KOPT-K1 (cell line): ENCODE results near the gene CPE.
"Not testable (repeated sequence)": the region's sequence is repeated elsewhere in the genome, so short reads cannot be mapped to it uniquely, and the experiment has no call there.

Experiments used
- H3K27ac ChIP-seq: fragments of 200-600 bp; sonication (generic); 2 replicates; pipeline ENCODE4 v1.5.1; 2016; ENCODE audit warnings: antibody characterized with exemption, mild to moderate bottlenecking, low read depth, low read length; ENCODE audit not compliant: poor library complexity, severe bottlenecking
- H3K36me3 ChIP-seq: fragments of 200-600 bp; sonication (generic); 2 replicates; pipeline ENCODE4 v1.5.1; 2017; ENCODE audit warnings: antibody characterized with exemption, mild to moderate bottlenecking, low read length, moderate library complexity; ENCODE audit not compliant: insufficient read depth
- H3K9me3 ChIP-seq: fragments of 200-600 bp; sonication (generic); 2 replicates; pipeline ENCODE4 v1.5.1; 2017; ENCODE audit warnings: antibody characterized with exemption, low read length, mild to moderate bottlenecking; ENCODE audit not compliant: insufficient read depth, poor library complexity, severe bottlenecking

Gene CPE

GRCh38 chr4:165477799-165478198 lies 99.0 kb downstream of the CPE start:
- H3K9me3 ChIP-seq = peaks cover 28% of the 10 kb centered on the region
- H3K36me3 ChIP-seq = no peaks in the 10 kb centered on the region
- no peak overlapping the region for H3K27ac ChIP-seq

DNA sequence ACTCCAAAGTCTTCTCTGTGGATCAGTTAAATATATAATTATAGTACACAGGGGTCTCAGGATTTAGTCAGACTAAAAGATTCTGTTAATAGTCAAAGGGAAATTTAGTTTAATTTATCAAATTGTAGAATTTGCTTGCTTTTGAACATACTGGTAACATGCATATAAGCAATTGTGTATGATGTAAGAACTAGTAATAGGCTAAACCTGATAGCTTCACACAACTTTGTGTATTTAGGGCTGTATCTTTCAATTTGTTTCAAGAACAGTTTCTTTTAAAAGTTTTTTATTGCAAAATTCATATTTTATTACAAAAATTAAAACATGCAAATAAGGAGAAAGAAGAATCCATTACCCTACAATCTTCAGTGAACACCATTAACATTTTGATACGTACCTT lies 99.5 kb downstream of the CPE start:
- Histone ChIP-seq H3K27ac (no peak overlapping the region), H3K9me3 (peaks cover 23% of the 10 kb centered on the region), H3K36me3 (no peaks in the 10 kb centered on the region)

DNA sequence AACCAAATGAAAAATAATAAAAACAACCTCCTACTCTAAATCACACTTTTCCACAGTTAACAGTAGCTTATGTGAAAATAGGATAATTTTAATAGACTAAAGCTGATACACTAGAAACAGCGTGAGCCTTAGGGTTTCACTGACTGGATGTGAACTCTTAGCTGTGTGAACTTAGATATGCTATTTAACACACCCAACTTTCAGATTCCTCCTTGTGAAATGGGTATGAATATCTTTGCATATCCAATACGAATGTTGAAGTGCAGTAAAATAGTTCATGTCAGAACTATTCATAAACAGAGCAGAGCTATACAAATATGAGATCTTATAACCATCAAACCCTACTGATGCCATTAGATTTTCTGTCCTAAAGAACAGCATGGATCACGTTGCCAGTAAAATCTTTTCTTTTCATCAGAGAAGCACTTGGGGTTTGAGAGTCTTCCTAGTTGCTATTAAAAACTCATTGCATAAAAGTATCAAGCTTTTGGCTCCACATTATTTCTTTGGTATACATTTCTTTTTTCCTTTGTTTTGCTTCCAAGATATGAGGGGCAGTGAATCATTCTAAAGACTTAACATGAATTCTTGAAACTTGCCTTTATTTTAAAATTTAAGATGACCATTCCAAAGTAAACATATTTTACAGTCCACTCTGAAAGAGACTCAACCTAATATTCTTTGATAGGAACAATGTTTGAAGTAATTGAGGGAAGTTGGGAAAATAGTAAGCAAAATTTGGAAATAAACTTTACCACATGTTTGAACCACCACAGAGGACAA lies 102.4 kb downstream of the CPE start:
- Histone ChIP-seq H3K27ac (no peak overlapping the region), H3K9me3 (no peaks in the 10 kb centered on the region), H3K36me3 (no peaks in the 10 kb centered on the region)

DNA sequence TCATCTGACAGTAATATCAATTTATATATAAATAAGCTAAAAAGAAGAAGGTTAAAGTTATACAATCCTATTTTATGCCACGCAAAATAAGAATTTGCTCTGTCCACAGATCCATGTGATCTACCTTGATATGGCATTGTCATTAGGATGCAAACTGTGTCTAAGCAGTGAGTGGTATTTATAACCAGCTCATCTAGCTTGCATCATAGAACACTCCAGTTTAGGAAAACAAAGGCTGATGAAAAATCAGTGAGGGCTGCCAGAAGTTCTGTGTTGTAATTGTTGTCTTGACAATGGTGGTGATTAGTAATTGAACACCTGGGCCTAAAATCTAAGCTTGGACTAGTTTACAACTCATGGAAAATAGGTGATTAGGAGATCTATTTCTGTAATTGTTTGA lies 111.0 kb downstream of the CPE start:
- no peak overlapping the region for H3K27ac ChIP-seq
- H3K36me3 ChIP-seq = no peaks in the 10 kb centered on the region
- no peaks in the 10 kb centered on the region for H3K9me3 ChIP-seq

DNA sequence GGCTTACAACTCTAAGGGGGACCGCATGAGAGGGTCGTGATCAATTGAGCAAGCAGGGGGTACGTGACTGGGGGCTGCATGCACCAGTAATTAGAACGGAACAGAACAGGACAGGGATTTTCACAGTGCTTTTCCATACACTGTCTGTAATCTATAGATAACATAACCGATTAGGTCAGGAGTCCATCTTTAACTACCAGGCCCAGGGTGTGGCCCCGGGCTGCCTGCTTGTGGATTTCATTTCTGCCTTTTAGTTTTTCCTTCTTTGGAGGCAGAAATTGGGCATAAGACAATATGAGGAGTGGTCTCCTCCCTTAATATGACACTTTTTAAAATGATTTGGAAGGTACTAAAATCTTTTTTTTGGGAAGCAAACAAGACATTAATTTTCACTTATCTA lies 113.8 kb downstream of the CPE start:
- not testable (repeated sequence) for H3K27ac ChIP-seq, H3K9me3 ChIP-seq, H3K36me3 ChIP-seq

GRCh38 chr4:165493359-165493758 lies 114.6 kb downstream of the CPE start:
- H3K9me3 ChIP-seq = no peaks in the 10 kb centered on the region
- H3K36me3 ChIP-seq = no peaks in the 10 kb centered on the region
- H3K27ac ChIP-seq = no peak overlapping the region

DNA sequence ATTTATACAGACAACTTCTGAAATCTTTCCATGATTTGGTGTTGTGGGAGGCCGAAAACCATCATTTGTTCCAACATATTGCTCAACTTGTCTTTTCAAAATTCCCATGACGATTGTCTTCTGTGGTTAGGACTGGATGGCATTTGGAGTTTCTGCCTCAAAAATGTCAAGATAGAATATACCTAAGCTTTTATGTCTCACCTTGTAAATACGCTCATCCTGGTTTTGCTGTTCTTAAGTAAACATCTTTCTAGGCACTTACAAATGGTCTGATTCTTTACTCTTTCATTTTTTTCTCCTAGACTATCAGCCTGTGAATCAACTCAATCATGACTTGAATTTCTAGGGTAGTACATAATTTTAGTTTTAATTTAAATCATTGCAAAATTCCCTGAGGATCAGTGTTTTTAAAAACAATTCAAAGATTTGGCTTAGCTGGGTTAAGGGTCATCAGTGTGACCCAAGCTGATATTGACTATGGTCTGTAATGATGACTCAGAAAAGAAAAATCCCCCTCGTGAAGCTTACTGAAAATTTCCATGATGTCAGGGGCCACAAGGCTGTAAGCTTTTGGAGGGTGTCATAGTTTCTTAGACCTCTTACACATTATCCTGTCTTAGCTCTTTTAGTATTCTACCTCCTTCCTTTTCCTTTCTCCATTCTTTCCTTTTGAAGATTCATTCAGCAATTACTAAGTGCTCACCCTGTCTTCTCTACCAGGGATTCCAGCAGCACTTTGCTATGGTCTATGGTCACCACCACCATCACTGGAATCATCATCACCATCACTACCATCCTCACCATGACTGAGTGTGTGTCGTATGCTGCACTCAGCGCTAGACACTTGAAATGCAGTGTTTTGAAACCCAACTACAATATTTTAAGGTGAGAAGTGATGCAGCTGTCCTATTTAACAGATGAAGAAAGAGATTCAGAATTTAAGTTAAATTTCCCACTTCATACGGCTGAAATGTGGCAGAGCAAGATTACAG lies 124.4 kb downstream of the CPE start:
- H3K36me3 ChIP-seq = no peaks in the 10 kb centered on the region
- H3K27ac ChIP-seq = no peak overlapping the region
- no peaks in the 10 kb centered on the region for H3K9me3 ChIP-seq

GRCh38 chr4:165504184-165504583 lies 125.4 kb downstream of the CPE start:
- Histone ChIP-seq H3K9me3 (no peaks in the 10 kb centered on the region), H3K36me3 (no peaks in the 10 kb centered on the region), H3K27ac (no peak overlapping the region)

DNA sequence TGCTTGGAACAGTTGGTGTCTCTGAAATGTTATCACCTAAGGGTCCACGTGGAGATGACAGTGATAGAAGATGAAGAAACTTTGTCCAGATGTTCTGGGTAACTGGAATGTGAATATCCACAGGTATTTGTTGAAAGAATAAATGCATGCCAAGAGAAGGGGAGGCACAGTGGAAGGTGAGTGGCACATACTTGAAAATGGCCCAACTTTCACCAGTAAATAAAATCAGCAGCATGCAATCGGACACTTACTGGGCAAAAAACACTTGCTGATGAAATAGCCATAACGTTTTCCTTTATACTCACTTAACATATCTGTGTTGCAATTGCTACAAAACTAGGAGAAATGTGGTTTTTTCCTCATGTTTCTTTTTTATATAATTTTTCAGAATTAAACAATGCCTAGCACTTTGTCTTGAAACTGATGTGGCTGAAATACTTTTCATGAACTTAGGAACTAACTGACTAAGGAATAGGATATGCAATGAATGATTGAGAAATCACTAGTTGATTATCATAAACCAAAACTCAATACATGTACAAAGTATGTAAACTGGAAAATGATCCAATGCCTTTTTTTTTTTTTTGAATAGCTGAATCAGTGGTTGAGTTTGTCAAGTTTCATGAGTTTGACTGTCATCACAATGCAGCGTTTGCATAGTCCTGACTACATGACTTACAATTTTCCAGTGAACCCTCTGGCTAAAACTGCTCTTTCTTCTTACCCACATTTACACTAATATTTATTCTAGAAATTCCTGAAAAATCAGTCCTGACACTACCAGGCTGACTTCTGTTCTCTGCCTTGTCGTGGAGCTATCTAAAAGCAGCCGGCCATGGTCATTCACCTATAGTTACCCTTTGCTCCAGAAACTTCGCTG lies 127.4 kb downstream of the CPE start:
- Histone ChIP-seq H3K9me3 (no peaks in the 10 kb centered on the region), H3K27ac (no peak overlapping the region), H3K36me3 (no peaks in the 10 kb centered on the region)

GRCh38 chr4:165506849-165507248 lies 128.0 kb downstream of the CPE start:
- H3K27ac ChIP-seq = no peak overlapping the region
- H3K9me3 ChIP-seq = no peaks in the 10 kb centered on the region
- no peaks in the 10 kb centered on the region for H3K36me3 ChIP-seq

DNA sequence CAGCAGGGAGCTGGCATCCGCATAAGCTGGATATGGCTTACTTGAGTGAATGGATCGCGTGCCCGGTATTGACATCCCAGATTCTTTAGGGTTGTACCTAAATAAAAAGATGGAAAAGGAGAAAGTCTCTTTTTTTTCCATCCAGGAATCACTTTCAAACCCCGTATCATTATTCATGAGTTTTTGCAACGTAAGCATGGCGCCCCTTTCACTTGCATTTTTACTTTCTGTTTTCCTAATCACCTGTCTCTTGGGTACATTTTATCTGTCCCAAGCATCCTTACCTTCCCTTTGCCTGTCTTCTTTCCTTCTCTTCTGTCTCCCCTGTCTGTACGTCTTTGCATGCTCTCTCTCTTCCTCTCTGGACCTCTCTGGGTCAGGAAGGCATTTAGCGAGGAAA lies 128.6 kb downstream of the CPE start:
- Histone ChIP-seq H3K36me3 (no peaks in the 10 kb centered on the region), H3K9me3 (no peaks in the 10 kb centered on the region), H3K27ac (no peak overlapping the region)

DNA sequence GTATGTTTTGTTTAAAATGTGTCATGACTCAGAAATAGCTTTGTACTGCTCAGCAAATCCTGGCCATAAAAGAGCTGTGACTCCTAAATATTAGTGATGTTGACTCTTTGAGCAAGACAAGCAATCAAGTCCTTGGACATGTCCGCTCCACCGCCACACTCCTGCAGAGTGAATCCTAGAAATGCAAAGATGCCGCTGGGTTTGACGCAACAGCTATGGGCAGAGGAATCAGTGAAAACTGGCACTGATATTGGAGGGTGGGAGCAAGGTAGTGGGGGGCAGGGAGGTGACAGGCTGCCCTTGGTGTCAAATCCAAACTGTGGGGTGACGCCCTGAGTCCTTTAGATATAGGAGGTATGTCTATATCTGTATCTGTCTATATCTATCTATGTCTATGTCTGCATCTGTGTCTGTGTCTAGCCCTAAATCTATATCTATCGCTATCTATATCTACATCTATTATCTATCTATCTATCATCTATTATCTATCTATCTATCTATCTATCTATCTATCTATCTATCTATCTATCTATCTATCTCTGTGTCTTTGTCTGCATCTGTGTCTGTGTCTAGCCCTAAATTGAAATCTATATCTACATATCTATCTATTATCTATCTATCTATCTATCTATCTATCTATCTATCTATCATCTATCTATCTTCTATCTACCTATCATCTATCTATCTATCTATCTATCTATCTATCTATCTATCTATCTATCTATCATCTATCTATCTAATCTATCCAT lies 129.7 kb downstream of the CPE start:
- H3K36me3 ChIP-seq = no peaks in the 10 kb centered on the region
- no peak overlapping the region for H3K27ac ChIP-seq
- H3K9me3 ChIP-seq = no peaks in the 10 kb centered on the region

DNA sequence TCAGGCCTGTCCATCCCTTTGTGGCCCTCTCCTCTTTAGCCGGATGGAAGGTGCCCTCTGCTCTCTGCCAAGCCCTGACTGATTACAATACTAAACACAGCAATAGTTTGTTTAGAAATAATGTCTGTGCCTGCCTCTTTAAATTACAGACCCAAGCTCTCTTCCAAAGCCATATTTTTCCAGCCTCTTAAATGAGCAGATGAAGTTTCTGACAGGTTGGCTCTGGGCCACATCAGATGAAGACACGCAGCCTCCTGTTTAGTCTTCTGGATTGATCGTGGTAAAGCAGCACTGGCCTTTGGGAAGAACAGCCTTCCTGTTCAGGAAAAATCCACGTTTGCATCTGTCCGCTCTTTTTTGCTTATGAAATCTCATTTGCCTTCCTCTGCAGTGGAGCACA lies 133.6 kb downstream of the CPE start:
- no peak overlapping the region for H3K27ac ChIP-seq
- no peaks in the 10 kb centered on the region for H3K9me3 ChIP-seq
- H3K36me3 ChIP-seq = no peaks in the 10 kb centered on the region

GRCh38 chr4:165514739-165515138 lies 135.9 kb downstream of the CPE start:
- no peaks in the 10 kb centered on the region for H3K9me3 ChIP-seq
- no peaks in the 10 kb centered on the region for H3K36me3 ChIP-seq
- no peak overlapping the region for H3K27ac ChIP-seq
